ENCODE results near the gene SPINDOC.

Gene SPINDOC

DNA sequence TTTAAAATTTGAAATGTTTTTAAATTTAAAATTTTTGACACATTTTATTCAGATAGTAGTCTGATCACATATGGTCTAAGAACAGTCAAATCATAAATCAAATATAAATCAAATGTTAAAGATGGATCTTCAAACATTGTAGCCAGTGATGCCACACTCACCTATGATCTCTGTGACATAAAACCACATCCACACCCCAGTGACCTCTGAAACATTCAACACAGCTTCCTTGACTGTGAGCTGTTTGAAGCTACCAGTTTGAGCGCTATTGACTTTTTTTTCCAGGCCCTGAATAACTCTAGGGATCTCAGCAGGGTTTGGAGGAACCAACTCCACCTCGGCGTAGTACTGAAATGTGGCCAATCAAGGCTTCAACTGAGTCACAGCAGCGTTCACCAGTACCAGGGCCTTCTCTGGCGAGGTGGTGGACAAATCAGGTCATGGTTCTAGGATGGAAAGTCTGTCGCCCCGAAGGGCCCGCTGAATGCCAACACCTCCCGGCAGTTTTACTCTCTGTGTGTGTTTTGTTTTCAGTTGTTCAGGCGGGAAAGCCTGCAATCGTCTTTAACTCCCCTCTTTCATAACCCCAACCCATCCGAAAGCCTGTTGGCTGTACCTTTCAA lies 21.4 kb downstream of the SPINDOC start:
- DNase-seq: no peak

- DNase-seq: no peak
These were observed 21.9 kb downstream of the SPINDOC start for GRCh38 chr11:63835158-63835545.

- DNase-seq: peak; percentile 81
These were observed 23.9 kb downstream of the SPINDOC start for GRCh38 chr11:63837027-63837688.

GRCh38 chr11:63837739-63838138 lies 24.5 kb downstream of the SPINDOC start:
- peak; percentile 37 for DNase-seq

DNA sequence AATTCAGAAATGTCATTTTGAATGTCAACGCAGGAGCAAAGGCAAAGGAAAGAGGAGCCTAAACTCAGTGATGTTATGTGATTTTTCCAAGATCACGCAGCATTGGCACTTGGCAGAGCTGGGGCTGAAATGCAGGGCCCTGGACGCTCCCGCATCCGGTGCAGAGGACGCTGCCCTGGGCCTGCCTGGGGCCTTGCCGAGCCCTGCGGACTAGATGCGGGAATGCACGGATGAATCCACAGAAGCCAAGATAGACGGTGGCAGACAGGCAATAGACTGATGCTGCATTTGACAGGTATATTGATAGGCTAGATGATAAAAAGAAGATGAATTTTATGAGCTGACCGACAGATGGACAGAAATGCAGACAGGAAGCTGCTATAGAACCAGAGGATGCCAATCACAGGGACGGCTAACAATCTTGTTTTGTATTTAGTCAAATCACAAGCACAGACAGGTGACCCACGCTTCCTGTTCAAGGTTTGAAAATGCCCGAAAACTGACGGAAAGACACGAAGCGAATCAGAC lies 25.0 kb downstream of the SPINDOC start:
- no peak for DNase-seq

DNA sequence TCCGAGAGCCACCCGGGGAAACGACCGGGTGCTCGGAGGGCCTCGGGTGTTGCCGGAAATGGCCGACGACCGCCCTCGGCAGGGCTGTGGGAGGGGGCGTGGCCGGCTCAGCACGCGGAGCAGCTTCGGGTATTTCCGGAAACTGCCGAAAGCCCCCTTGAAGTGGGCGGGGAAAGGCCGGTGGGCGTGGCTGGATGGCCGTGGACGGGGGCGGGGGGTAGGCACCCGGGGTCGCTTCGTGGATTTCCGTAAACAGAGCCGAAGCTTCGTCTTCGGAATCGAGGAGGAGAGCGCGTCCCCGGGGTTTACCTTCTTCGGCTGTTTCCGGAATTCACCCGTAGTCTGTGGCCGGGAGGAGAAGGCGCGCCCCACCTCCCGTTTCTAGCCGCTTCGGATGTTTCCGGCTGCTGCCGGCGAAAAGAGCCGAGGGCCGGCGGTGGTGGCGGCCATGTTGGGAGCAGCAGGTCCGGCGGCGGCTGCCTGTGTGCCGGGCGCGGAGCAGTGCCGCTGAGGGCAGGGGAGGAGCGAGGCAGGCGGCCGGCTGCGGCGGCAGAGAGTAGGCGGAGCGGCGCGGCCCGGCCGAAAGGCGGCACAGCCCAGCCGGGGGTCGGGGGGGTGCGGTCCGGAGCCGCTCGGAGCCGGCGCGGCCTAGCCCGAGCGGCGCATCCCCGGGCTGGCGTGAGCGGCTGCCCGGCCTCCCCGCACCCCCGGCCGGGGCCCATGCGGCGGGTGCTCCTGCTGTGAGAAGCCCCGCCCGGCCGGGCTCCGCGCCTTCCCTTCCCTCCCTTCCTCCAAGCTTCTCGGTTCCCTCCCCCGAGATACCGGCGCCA lies 25.6 kb downstream of the SPINDOC start, which contains the start of gene MARK2:
TSS of gene MARK2 (plus strand) at position 433 of the 830 bp plus-strand sequence. CDS start at position 830, 397 bp downstream.
- DNase-seq: peak; percentile 100

DNA sequence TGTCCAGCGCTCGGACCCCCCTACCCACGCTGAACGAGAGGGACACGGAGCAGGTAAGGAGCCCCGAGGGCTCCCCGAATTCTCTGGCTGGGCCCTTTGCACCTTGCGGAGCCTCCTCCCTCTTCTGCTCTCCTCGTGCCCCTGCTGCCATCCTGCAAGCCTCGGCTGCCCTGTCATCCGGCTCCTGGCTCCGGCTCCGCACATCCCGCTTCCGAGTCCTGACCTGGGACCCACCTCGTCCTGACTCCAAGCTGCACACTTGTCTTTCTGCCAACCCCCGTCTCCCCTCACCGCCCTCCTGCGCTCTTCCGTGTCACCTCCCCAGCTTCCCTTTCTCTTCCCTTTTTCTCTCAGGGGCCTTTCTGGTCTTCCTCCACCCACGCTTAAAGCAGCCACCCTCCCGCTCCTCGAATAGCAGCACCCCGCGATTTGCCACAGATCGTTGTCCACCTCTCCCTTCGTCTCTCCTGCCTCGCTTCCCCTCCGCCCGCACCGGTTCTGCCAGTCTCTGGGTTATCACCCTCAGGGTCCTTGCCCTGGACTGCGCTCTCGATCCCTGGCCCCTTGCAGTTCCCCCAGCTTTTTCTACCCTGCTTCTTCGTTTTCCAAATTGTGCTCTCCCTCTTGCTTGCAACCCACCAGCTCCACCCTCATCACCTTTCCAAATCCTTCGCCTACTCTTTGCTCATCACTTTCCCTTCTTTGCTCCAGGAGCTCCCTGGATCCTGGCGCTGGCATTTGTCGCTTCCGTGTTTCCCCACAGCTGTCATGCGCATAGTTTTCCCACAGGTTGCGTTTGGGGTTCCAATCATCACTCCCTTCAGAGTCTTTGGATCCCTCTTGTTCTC lies 26.5 kb downstream of the SPINDOC start:
- peak; percentile 58 for DNase-seq

- DNase-seq: peak; percentile 54
These were observed 27.3 kb downstream of the SPINDOC start for GRCh38 chr11:63840356-63841060.

DNA sequence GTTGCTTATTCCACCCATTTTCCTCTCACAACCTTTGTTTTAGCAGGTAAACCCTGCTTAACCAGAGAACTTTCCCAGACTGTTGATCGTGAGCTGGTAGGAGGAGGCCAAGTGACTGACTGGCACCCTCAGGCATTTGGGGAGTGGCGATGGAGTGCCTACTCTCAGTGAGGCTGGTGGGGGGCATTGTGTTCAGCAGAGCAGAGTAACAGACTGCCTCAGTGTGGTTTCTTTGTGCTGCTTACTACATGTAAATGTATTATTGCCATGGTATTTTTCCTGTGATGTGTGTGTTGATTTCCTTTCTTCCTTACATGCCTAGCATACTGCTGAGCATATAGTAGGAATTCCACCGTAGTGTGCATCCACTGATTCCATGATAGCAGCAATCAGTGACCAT lies 28.3 kb downstream of the SPINDOC start:
- DNase-seq: no peak

- DNase-seq: no peak
These were observed 29.8 kb downstream of the SPINDOC start for GRCh38 chr11:63843041-63843440.

- no peak for DNase-seq
These were observed 31.6 kb downstream of the SPINDOC start for GRCh38 chr11:63844836-63845235.

DNA sequence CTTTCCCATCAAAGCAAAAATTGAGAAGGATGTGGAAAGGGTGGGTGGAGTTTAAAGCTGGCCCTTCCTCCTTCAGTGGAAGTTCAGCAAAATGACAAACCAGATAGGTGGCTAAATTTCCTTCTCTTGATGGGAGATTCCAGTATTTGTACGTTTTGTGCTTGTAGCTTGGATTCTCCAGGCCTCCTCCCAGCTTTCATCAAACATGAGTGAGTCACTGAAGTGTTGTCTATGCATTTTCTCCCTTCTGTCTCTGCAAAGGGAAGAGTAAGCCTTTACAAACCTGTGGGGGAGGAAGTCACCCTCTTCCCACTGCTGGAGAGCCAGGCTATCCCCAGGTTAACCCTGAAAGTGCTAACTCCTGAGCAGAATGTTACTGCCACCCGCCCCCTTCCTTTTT lies 32.0 kb downstream of the SPINDOC start:
- no peak for DNase-seq

DNA sequence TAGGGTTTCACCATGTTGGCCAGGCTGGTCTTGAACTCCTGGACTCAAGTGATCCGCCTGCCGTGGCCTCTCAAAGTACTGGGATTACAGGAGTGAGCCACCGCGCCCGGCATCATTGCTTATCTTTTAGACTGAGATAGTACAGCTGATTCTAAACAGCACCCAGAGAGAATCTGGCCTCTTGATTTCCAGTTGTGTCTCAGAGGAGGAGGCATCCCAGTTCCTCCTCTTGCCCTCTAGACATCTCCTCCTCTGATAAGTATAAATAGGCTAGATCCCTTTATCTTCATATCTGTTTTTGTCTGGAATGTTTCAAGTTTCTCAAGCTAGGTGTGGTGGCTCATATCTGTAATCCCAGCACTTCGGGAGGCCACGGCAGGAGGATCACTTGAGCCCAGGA lies 32.7 kb downstream of the SPINDOC start:
- no peak for DNase-seq

DNA sequence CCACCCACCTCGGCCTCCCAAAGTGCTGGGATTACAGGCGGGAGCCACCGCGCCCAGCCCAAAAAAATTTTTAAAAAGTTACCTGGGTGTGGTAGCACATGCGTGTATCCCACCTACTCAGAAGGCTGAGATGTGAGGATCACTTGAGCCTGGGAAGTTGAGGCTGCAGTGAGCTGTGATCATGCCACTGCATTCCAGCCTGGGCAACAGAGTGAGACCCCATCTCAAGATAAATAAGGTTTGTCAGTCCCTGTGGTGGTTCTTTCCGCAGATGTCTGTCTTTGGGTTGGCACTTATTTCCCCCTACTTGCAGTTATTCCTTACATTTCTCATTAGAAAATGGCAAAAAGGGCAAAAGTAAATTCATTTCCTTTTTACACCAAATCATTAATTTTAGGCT lies 33.6 kb downstream of the SPINDOC start:
- DNase-seq: no peak

- no peak for DNase-seq
These were observed 34.1 kb downstream of the SPINDOC start for GRCh38 chr11:63847363-63847762.

DNA sequence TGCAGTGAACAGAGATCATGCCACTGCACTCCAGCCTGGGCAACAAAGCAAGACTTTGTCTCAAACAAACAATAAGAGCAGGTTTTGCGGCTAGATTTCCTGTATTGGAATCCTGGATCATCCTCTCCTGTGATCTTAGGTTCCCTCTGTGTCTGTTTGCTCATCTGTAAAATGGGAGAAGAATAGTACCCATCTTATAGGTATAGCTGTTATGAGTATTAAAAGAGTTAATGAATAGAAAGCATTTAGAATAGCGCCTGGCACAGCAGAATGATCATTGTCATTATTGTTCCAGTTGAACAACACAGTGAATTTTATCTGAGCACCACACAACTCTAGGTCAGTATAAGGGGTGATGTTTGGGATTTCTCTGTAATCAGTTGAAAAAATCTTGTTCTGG lies 36.4 kb downstream of the SPINDOC start:
- no peak for DNase-seq

- DNase-seq: peak; percentile 31
These were observed 37.7 kb downstream of the SPINDOC start for GRCh38 chr11:63850920-63851319.

DNA sequence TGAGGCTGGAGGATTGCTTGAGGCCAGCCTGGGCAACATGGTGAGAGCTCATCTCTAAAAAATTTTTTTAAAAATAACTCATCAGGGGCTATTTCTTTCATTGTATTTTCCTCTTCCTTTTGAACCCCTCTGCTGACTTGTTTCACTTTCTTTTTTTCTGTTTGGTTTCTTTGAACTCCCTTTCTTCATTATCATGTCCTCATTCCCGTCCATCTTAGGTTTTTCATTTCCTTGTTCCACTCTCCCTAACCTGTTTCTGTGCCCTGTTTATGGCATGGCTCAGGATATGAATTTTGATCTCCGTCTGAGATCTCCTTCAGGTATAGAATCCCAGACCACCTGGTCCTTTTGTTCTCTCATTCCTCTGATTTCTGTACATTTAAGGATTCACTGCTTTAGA lies 38.1 kb downstream of the SPINDOC start:
- DNase-seq: peak; percentile 51

DNA sequence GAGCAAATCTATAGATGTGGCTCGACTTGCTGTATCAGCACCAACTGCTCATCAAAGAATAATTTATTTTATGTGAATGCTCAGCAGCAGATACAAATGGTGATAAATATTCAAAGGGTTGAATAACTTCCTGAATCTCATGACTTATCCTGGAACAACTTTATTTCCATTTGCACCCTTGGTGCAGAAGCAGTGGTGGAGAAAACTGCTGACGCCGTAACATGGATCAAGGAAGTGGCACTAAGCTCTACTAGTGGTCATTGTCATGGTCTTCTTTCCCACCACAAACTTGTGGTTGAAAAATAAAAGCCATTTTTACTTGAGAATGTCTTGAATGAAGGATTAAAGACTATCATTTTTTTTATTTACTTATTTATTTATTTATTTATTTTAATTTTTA lies 40.2 kb downstream of the SPINDOC start:
- DNase-seq: no peak

GRCh38 chr11:63854696-63855095 lies 41.4 kb downstream of the SPINDOC start:
- DNase-seq: no peak

DNA sequence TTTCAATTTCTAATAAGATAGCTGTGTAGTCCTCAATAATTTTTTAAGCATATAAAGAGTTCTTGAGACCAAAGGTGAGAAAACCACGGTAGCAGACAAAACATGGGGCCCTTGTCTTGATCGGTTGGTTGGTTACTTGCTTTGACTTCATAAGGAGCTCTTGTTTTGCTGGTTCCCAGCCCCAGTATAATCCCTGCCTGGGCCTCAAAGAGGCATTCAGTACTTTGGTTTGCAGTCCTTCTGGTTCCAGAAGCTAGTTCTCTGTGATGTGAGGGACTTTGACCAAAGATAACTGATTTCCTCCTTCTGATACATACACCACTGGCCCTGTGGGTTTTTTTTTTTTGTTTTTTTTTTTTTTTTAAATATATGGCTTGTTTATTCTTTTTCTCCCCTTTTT lies 42.7 kb downstream of the SPINDOC start:
- DNase-seq: no peak
